RWPE1 (cell line): ENCODE results near the gene RAB24.

Experiments
- CTCF ChIA-PET: fragments of 350-600 bp; sonication (Branson Sonifier 250); formaldehyde crosslinking; extraction: SDS; loops from one replicate; lab custom pipeline; 2021; lab: Yijun Ruan, JAX
- POLR2A ChIA-PET: fragments of 400-600 bp; formaldehyde crosslinking; extraction: SDS; loops from one replicate; lab custom pipeline; 2020; ENCODE audit warnings: antibody characterized with exemption; ENCODE audit not compliant: low non-redundant PET; lab: Yijun Ruan, JAX
- DNase-seq: peaks from one replicate; pipeline ENCODE4 v3.0.0; 2012; ENCODE audit warnings: low spot score
- H3K27ac ChIP-seq: fragments of 450-650 bp; 2 replicates; pipeline ENCODE4 v1.5.1; 2017
- CTCF ChIP-seq: fragments of 450-650 bp; conservative IDR thresholded peaks from 2 replicates; pipeline ENCODE4 v1.5.1; 2017; ENCODE audit warnings: low read depth, mild to moderate bottlenecking

RAB24 gene

GRCh38 chr5:177293819-177294581 lies 9.5 kb downstream of the RAB24 start:
- no peak for DNase-seq
- H3K27ac ChIP-seq: no peak overlapping the region
- ChIA-PET POLR2A (no interaction called here), CTCF (interaction anchor here (0.6 to 0.7 kb wide), 2 partner anchors 14 to 105 kb away, joined by 3 to 4 read pairs; no protein-coding TSS in a partner anchor)
- no peak for TF ChIP-seq CTCF

GRCh38 chr5:177291735-177292134 lies 11.8 kb downstream of the RAB24 start:
- no peak for DNase-seq
- H3K27ac ChIP-seq: no peak overlapping the region
- POLR2A ChIA-PET: no interaction called here
- no peak for TF ChIP-seq CTCF
- CTCF ChIA-PET: no interaction called here

GRCh38 chr5:177290816-177291596 lies 12.5 kb downstream of the RAB24 start:
- no peak overlapping the region for H3K27ac ChIP-seq
- DNase-seq: no peak
- no peak for TF ChIP-seq CTCF
- ChIA-PET CTCF (interaction anchor here (0.8 kb wide), 1 partner anchor 27 kb away, joined by 3 read pairs; no protein-coding TSS in a partner anchor), POLR2A (no interaction called here)

GRCh38 chr5:177288191-177288590 lies 15.3 kb downstream of the RAB24 start:
- no peak for DNase-seq
- H3K27ac ChIP-seq: no peak overlapping the region
- TF ChIP-seq CTCF: no peak
- POLR2A ChIA-PET: no interaction called here
- CTCF ChIA-PET: no interaction called here

GRCh38 chr5:177276886-177277285 lies 26.6 kb downstream of the RAB24 start:
- H3K27ac ChIP-seq: no peak overlapping the region
- CTCF ChIA-PET: interaction anchor here (0.6 kb wide), 2 partner anchors 219 to 1888 kb away, joined by 3 to 6 read pairs; no protein-coding TSS in a partner anchor
- POLR2A ChIA-PET: no interaction called here
- no peak for DNase-seq
- no peak for TF ChIP-seq CTCF

GRCh38 chr5:177275883-177276282 lies 27.6 kb downstream of the RAB24 start:
- DNase-seq: no peak
- no peak for TF ChIP-seq CTCF
- H3K27ac ChIP-seq: no peak overlapping the region
- CTCF ChIA-PET: no interaction called here
- POLR2A ChIA-PET: interaction anchor here (0.7 kb wide), 1 partner anchor 207 kb away, joined by 5 read pairs; no protein-coding TSS in a partner anchor
